Measurements from ENCODE around the gene MPZL1. TPM values are rescaled to one million over a fixed set of nuclear protein-coding genes. Genes with fewer than 3 reads are reported as not detected.

Gene MPZL1
- total RNA-seq, 1 experiment from 2014 or later: 71.7 TPM

- no peaks in the 10 kb centered on the region for H3K9me3 Mint-ChIP-seq
- H3K27ac Mint-ChIP-seq: peak overlapping the region; percentile 86
- H3K4me3 Mint-ChIP-seq: no peak overlapping the region
- ATAC-seq: no peak
- no peak for DNase-seq (ENCODE audit: low spot score)
- H3K4me1 Mint-ChIP-seq: peaks cover 35% of the 10 kb centered on the region
- H3K36me3 Mint-ChIP-seq: no peaks in the 10 kb centered on the region
- CTCF ChIA-PET: interaction anchor here (1.5 kb wide), 1 partner anchor 57 kb away, joined by 4 read pairs; no protein-coding TSS in a partner anchor
- POLR2A ChIA-PET: no interaction called here
- no peaks in the 10 kb centered on the region for H3K27me3 Mint-ChIP-seq (ENCODE audit: low read depth)
- TF ChIP-seq SOX15 (CRISPR knock-in tag; IDR thresholded peaks at IDR 0.05) (no peak), ZNF121 (CRISPR knock-in tag; IDR thresholded peaks at IDR 0.05) (no peak), ZNF219 (CRISPR knock-in tag; IDR thresholded peaks at IDR 0.05; ENCODE audit: borderline replicate concordance) (no peak), NFATC4 (CRISPR knock-in tag; IDR thresholded peaks at IDR 0.05) (no peak), FOXP1 (CRISPR knock-in tag; IDR thresholded peaks at IDR 0.05; ENCODE audit: borderline replicate concordance) (no peak), ZNF425 (CRISPR knock-in tag; conservative IDR thresholded peaks at IDR 0.05) (no peak), ATF3 (CRISPR knock-in tag; conservative IDR thresholded peaks at IDR 0.05) (no peak), SMAD4 (CRISPR knock-in tag; IDR thresholded peaks at IDR 0.05) (no peak), JAZF1 (CRISPR knock-in tag; IDR thresholded peaks at IDR 0.05) (no peak), CREB1 (CRISPR knock-in tag; IDR thresholded peaks at IDR 0.05) (no peak), ESRRA (CRISPR knock-in tag; IDR thresholded peaks at IDR 0.05; ENCODE audit: borderline replicate concordance) (no peak), E2F1 (CRISPR knock-in tag; IDR thresholded peaks at IDR 0.05) (no peak), NFYB (CRISPR knock-in tag; conservative IDR thresholded peaks at IDR 0.05; ENCODE audit: low read depth) (no peak), GRHL2 (CRISPR knock-in tag; IDR thresholded peaks at IDR 0.05; ENCODE audit: insufficient replicate concordance, severe bottlenecking) (no peak), NR1H2 (CRISPR knock-in tag; IDR thresholded peaks at IDR 0.05) (no peak)
- TF ChIP-seq, protein P1, sequence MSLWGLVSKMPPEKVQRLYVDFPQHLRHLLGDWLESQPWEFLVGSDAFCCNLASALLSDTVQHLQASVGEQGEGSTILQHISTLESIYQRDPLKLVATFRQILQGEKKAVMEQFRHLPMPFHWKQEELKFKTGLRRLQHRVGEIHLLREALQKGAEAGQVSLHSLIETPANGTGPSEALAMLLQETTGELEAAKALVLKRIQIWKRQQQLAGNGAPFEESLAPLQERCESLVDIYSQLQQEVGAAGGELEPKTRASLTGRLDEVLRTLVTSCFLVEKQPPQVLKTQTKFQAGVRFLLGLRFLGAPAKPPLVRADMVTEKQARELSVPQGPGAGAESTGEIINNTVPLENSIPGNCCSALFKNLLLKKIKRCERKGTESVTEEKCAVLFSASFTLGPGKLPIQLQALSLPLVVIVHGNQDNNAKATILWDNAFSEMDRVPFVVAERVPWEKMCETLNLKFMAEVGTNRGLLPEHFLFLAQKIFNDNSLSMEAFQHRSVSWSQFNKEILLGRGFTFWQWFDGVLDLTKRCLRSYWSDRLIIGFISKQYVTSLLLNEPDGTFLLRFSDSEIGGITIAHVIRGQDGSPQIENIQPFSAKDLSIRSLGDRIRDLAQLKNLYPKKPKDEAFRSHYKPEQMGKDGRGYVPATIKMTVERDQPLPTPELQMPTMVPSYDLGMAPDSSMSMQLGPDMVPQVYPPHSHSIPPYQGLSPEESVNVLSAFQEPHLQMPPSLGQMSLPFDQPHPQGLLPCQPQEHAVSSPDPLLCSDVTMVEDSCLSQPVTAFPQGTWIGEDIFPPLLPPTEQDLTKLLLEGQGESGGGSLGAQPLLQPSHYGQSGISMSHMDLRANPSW (CRISPR knock-in tag; conservative IDR thresholded peaks at IDR 0.05; ENCODE audit: low read depth): no peak
- TF ChIP-seq, protein P2, sequence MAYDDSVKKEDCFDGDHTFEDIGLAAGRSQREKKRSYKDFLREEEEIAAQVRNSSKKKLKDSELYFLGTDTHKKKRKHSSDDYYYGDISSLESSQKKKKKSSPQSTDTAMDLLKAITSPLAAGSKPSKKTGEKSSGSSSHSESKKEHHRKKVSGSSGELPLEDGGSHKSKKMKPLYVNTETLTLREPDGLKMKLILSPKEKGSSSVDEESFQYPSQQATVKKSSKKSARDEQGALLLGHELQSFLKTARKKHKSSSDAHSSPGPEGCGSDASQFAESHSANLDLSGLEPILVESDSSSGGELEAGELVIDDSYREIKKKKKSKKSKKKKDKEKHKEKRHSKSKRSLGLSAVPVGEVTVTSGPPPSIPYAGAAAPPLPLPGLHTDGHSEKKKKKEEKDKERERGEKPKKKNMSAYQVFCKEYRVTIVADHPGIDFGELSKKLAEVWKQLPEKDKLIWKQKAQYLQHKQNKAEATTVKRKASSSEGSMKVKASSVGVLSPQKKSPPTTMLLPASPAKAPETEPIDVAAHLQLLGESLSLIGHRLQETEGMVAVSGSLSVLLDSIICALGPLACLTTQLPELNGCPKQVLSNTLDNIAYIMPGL (CRISPR knock-in tag; IDR thresholded peaks at IDR 0.05): no peak
- TF ChIP-seq, protein P3, sequence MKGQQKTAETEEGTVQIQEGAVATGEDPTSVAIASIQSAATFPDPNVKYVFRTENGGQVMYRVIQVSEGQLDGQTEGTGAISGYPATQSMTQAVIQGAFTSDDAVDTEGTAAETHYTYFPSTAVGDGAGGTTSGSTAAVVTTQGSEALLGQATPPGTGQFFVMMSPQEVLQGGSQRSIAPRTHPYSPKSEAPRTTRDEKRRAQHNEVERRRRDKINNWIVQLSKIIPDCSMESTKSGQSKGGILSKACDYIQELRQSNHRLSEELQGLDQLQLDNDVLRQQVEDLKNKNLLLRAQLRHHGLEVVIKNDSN (CRISPR knock-in tag; IDR thresholded peaks at IDR 0.05): no peak
- TF ChIP-seq, protein P4, sequence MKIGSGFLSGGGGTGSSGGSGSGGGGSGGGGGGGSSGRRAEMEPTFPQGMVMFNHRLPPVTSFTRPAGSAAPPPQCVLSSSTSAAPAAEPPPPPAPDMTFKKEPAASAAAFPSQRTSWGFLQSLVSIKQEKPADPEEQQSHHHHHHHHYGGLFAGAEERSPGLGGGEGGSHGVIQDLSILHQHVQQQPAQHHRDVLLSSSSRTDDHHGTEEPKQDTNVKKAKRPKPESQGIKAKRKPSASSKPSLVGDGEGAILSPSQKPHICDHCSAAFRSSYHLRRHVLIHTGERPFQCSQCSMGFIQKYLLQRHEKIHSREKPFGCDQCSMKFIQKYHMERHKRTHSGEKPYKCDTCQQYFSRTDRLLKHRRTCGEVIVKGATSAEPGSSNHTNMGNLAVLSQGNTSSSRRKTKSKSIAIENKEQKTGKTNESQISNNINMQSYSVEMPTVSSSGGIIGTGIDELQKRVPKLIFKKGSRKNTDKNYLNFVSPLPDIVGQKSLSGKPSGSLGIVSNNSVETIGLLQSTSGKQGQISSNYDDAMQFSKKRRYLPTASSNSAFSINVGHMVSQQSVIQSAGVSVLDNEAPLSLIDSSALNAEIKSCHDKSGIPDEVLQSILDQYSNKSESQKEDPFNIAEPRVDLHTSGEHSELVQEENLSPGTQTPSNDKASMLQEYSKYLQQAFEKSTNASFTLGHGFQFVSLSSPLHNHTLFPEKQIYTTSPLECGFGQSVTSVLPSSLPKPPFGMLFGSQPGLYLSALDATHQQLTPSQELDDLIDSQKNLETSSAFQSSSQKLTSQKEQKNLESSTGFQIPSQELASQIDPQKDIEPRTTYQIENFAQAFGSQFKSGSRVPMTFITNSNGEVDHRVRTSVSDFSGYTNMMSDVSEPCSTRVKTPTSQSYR (CRISPR knock-in tag; IDR thresholded peaks at IDR 0.05): no peak
Measured at GRCh38 chr1:167746013-167746672, 24.4 kb downstream of the MPZL1 start.

Measured in WTC11 (cell line).